Activated CD8-positive, alpha-beta T cell treated with anti-CD3 and anti-CD28 coated beads for 36 hours (primary cell): ENCODE measurements around the gene SLC39A5. TPM values are rescaled to one million over a fixed set of nuclear protein-coding genes. Genes with fewer than 3 reads are reported as not detected.

Source experiments
- ATAC-seq: fragments of 200-7000 bp; cut with Tn5 transposase; one replicate; pipeline ENCODE4 v1.10.0; 2021; ENCODE audit warnings: mild to moderate bottlenecking, moderate library complexity
- CTCF ChIA-PET: fragments of 350-600 bp; sonication (Branson Sonifier 250); formaldehyde crosslinking; loops from one replicate; lab custom pipeline; 2021; ENCODE audit warnings: antibody characterized with exemption; lab: Charles Lee
- POLR2A ChIA-PET: fragments of 350-600 bp; sonication (Branson Sonifier 250); formaldehyde crosslinking; loops from one replicate; lab custom pipeline; 2021; ENCODE audit warnings: antibody characterized with exemption; lab: Charles Lee
- DNase-seq: peaks from one replicate; pipeline ENCODE4 v3.0.0-alpha.2; 2020
- H3K27ac Mint-ChIP-seq: one replicate; pipeline ENCODE4 v1.8.0; 2021; ENCODE audit warnings: mild to moderate bottlenecking, mixed read lengths
- H3K27me3 Mint-ChIP-seq: one replicate; pipeline ENCODE4 v1.8.0; 2021; ENCODE audit warnings: mixed read lengths
- H3K36me3 Mint-ChIP-seq: one replicate; pipeline ENCODE4 v1.8.0; 2021; ENCODE audit warnings: low read depth, mixed read lengths
- H3K4me1 Mint-ChIP-seq: one replicate; pipeline ENCODE4 v1.8.0; 2021; ENCODE audit warnings: low read depth, mixed read lengths
- H3K4me3 Mint-ChIP-seq: one replicate; pipeline ENCODE4 v1.8.0; 2021; ENCODE audit warnings: mild to moderate bottlenecking, moderate library complexity, mixed read lengths
- H3K9me3 Mint-ChIP-seq: one replicate; pipeline ENCODE4 v1.8.0; 2021; ENCODE audit warnings: mixed read lengths
- CTCF ChIP-seq: fragments of 200-600 bp; IDR thresholded peaks from one replicate; pipeline ENCODE4 v1.8.0; 2022; ENCODE audit warnings: antibody characterized with exemption, mild to moderate bottlenecking
- intact Hi-C: fragments of 100-400 bp; cut with micrococcal nuclease; formaldehyde crosslinking; loops from one replicate; pipeline ENCODE4 v1.10.0; 2022
- total RNA-seq, 2 experiments: library from RNA; stranded (reverse); gene quantifications; one replicate each; pipeline ENCODE4 v1.2.3, GENCODE V29; 2021

Gene SLC39A5
- total RNA-seq, 2 experiments from 2014 or later = 0.41 to 0.54 TPM

GRCh38 chr12:56220611-56221231 lies 9.1 kb upstream of the SLC39A5 start:
- no peak for TF ChIP-seq CTCF
- peak overlapping the region; percentile 96 for H3K27ac Mint-ChIP-seq
- ChIA-PET CTCF (interaction anchor here (0.7 to 4.1 kb wide), 8 partner anchors 13 to 139 kb away, joined by 3 to 41 read pairs (median 8); partner anchors contain the start of genes CS, SMARCC2, STAT2 and ZC3H10), POLR2A (interaction anchor here (0.6 to 3.1 kb wide), 4 partner anchors 13 to 139 kb away, joined by 4 to 22 read pairs (median 14); partner anchors contain the start of genes SMARCC2, STAT2 and ZC3H10)
- H3K36me3 Mint-ChIP-seq = peaks cover 8% of the 10 kb centered on the region
- no peaks in the 10 kb centered on the region for H3K27me3 Mint-ChIP-seq
- DNase-seq = no peak
- intact Hi-C loops = loop anchor here (5.0 kb wide), 1 partner anchor 47 kb away; the partner anchor contains the start of gene COQ10A
- peak overlapping the region; percentile 98 for H3K4me3 Mint-ChIP-seq
- no peak for ATAC-seq
- H3K9me3 Mint-ChIP-seq = no peaks in the 10 kb centered on the region
- H3K4me1 Mint-ChIP-seq = peaks cover 25% of the 10 kb centered on the region

- H3K27me3 Mint-ChIP-seq = no peaks in the 10 kb centered on the region
- no peak for TF ChIP-seq CTCF
- POLR2A ChIA-PET = interaction anchor here (1.2 to 3.1 kb wide), 10 partner anchors 9 to 138 kb away, joined by 3 to 22 read pairs (median 7); partner anchors contain the start of genes ANKRD52, SMARCC2, STAT2 and ZC3H10
- peak overlapping the region; percentile 98 for H3K4me3 Mint-ChIP-seq
- intact Hi-C loops = loop anchor here (5.0 kb wide), 1 partner anchor 46 kb away; the partner anchor contains the start of gene COQ10A
- H3K27ac Mint-ChIP-seq = peak overlapping the region; percentile 96
- peaks cover 27% of the 10 kb centered on the region for H3K4me1 Mint-ChIP-seq
- CTCF ChIA-PET = interaction anchor here (0.8 to 4.1 kb wide), 16 partner anchors 13 to 142 kb away, joined by 3 to 41 read pairs (median 7); partner anchors contain the start of genes ANKRD52, COQ10A, ERBB3 and ESYT1
- no peaks in the 10 kb centered on the region for H3K9me3 Mint-ChIP-seq
- ATAC-seq (peak; percentile 25), DNase-seq (peak; percentile 20)
- H3K36me3 Mint-ChIP-seq = peaks cover 11% of the 10 kb centered on the region
Measured at GRCh38 chr12:56221232-56221756, 8.6 kb upstream of the SLC39A5 start.

- peak within 1 kb of the TSS; percentile 98 for H3K4me3 Mint-ChIP-seq
- no peaks in the 10 kb centered on the region for H3K27me3 Mint-ChIP-seq
- DNase-seq = peak; percentile 95
- H3K9me3 Mint-ChIP-seq = no peaks in the 10 kb centered on the region
- peaks cover 27% of the 10 kb centered on the region for H3K4me1 Mint-ChIP-seq
- intact Hi-C loops = loop anchor here (2.0 to 5.0 kb wide), 2 partner anchors 45 to 103 kb away; partner anchors contain the start of genes COQ10A and ZC3H10
- peak; percentile 87 for ATAC-seq
- H3K36me3 Mint-ChIP-seq = peaks cover 12% of the 10 kb centered on the region
- H3K27ac Mint-ChIP-seq = peak within 1 kb of the TSS; percentile 96
- POLR2A ChIA-PET = interaction anchor here (0.7 to 3.1 kb wide), 18 partner anchors 8 to 176 kb away, joined by 3 to 22 read pairs (median 4); partner anchors contain the start of genes ANKRD52, PAN2, SMARCC2 and STAT2
- CTCF ChIA-PET = interaction anchor here (0.6 to 4.1 kb wide), 22 partner anchors 12 to 491 kb away, joined by 3 to 41 read pairs (median 5); partner anchors contain the start of genes ANKRD52, COQ10A, ERBB3 and ESYT1
- TF ChIP-seq CTCF = no peak
Measured at GRCh38 chr12:56221757-56222530, 7.9 kb upstream of the SLC39A5 start, which contains the start of gene RNF41. Gene RNF41, minus strand, starts transcription at chr12:56221922. Its CDS starts 7,875 bp downstream, at chr12:56214047.

- CTCF ChIA-PET = interaction anchor here (0.7 to 4.1 kb wide), 20 partner anchors 12 to 248 kb away, joined by 3 to 41 read pairs (median 6); partner anchors contain the start of genes ANKRD52, COQ10A, ERBB3 and ESYT1
- POLR2A ChIA-PET = interaction anchor here (0.7 to 3.1 kb wide), 19 partner anchors 9 to 176 kb away, joined by 3 to 22 read pairs (median 4); partner anchors contain the start of genes ANKRD52, PAN2, SMARCC2 and STAT2
- Mint-ChIP-seq H3K27me3 (no peaks in the 10 kb centered on the region), H3K36me3 (peaks cover 14% of the 10 kb centered on the region), H3K27ac (peak overlapping the region; percentile 96), H3K4me1 (peaks cover 27% of the 10 kb centered on the region), H3K9me3 (no peaks in the 10 kb centered on the region), H3K4me3 (peak overlapping the region; percentile 98)
- ATAC-seq (no peak), DNase-seq (no peak)
- intact Hi-C loops = loop anchor here (2.0 to 5.0 kb wide), 2 partner anchors 45 to 104 kb away; partner anchors contain the start of genes COQ10A and ZC3H10
- no peak for TF ChIP-seq CTCF
Measured at GRCh38 chr12:56222531-56222895, 7.3 kb upstream of the SLC39A5 start.
